K562 (cell line): Measurements from ENCODE around the gene SURF6. TPM values are rescaled to one million over a fixed set of nuclear protein-coding genes. Genes with fewer than 3 reads are reported as not detected.

Source experiments
- ATAC-seq: fragments of 200-7000 bp; cut with Tn5 transposase; 3 replicates; pipeline ENCODE4 v1.9.1; 2020; ENCODE audit warnings: moderate library complexity
- BruUV-seq: library from RNA; stranded (reverse); fragments of 400-500 nt; replicated peaks from 2 replicates; lab custom pipeline; 2021; lab: Mats Ljungman, UMichigan
- CTCF ChIA-PET: fragments of 300-600 bp; formaldehyde crosslinking; extraction: SDS; loops from one replicate; lab custom pipeline; 2021; ENCODE audit warnings: low intra/inter-chr PET ratio; lab: Yijun Ruan, JAX
- POLR2A ChIA-PET: fragments of 300-600, 350-650 bp; sonication (Branson Sonifier 250); formaldehyde crosslinking; extraction: SDS; loops from one replicate; lab custom pipeline; 2021; ENCODE audit warnings: antibody characterized with exemption, inconsistent platforms; lab: Yijun Ruan, JAX
- DNase-seq, 4 experiments: peaks; one replicate each; pipeline versions ENCODE4 v3.0.0 to v3.0.0-alpha.2; 2011 to 2018; ENCODE audit warnings: low spot score in 3 of 4, mixed read lengths in 3 of 4; ENCODE audit errors: extremely low read depth in 1 of 4
- FAIRE-seq: peaks from 2 replicates; lab custom pipeline; 2011; peaks lifted over from hg19 to GRCh38; lab: Jason Lieb, UNC
- H2AFZ ChIP-seq: 2 replicates; pipeline ENCODE4 v1.6.0; 2011; ENCODE audit warnings: low read depth, low read length, control low read depth, inconsistent platforms
- H3K27ac ChIP-seq: fragments of 200-600 bp; 3 replicates; pipeline ENCODE4 v1.8.0; 2011; ENCODE audit warnings: low read depth, mild to moderate bottlenecking, control low read depth, inconsistent platforms, low read length, moderate library complexity, mixed read lengths; ENCODE audit errors: extremely low read depth
- H3K27me3 ChIP-seq, 2 experiments: fragments of 300-600 bp in 1 of 2; 2 replicates in 1 of 2; 3 replicates in 1 of 2; pipeline versions ENCODE4 v1.6.0 to v1.8.0; 2011; ENCODE audit warnings: inconsistent platforms in 2 of 2, low read length in 2 of 2, mild to moderate bottlenecking in 1 of 2, mixed read lengths in 1 of 2, moderate library complexity in 1 of 2; ENCODE audit not compliant: control insufficient read depth in 2 of 2, insufficient read depth in 2 of 2
- H3K36me3 ChIP-seq: fragments of 300-600 bp; 3 replicates; pipeline ENCODE4 v1.8.0; 2011; ENCODE audit warnings: mild to moderate bottlenecking, low read length, inconsistent platforms; ENCODE audit not compliant: control insufficient read depth, insufficient read depth
- H3K4me1 ChIP-seq, 2 experiments: fragments of 200-600 bp in 1 of 2; replicated peaks in 1 of 2; 2 replicates in 1 of 2; 3 replicates in 1 of 2; pipeline versions ENCODE4 v1.5.1 to v1.8.0; 2011; ENCODE audit warnings: inconsistent platforms in 2 of 2, low read length in 2 of 2, mild to moderate bottlenecking in 1 of 2, mixed read lengths in 1 of 2, moderate library complexity in 1 of 2; ENCODE audit not compliant: control insufficient read depth in 2 of 2, insufficient read depth in 2 of 2
- H3K4me2 ChIP-seq: 2 replicates; pipeline ENCODE4 v1.6.1; 2011; ENCODE audit warnings: low read length, control low read depth, inconsistent platforms, mixed read lengths; ENCODE audit not compliant: insufficient read depth
- H3K4me3 ChIP-seq: fragments of 200-600 bp; sonication (generic), shearing (Covaris generic); 2 replicates; pipeline ENCODE4 v1.5.1; 2016; ENCODE audit warnings: control low read depth, inconsistent platforms
- H3K79me2 ChIP-seq: fragments of 200-600 bp; 3 replicates; pipeline ENCODE4 v1.8.0; 2011; ENCODE audit warnings: low read length, inconsistent platforms; ENCODE audit not compliant: control insufficient read depth, insufficient read depth
- H3K9ac ChIP-seq, 2 experiments: 2 replicates each; pipeline versions ENCODE4 v1.6.0 to v1.6.1; 2011; ENCODE audit warnings: low read depth in 2 of 2, low read length in 2 of 2, control low read depth in 1 of 2, inconsistent platforms in 1 of 2, mild to moderate bottlenecking in 1 of 2, mixed read lengths in 1 of 2; ENCODE audit not compliant: insufficient read depth in 1 of 2
- H3K9me1 ChIP-seq: one replicate; pipeline ENCODE4 v1.6.0; 2011; ENCODE audit warnings: inconsistent platforms, mild to moderate bottlenecking, low read length, moderate library complexity; ENCODE audit not compliant: control insufficient read depth, insufficient read depth
- H3K9me3 ChIP-seq: replicated peaks from 2 replicates; pipeline ENCODE4 v1.5.1; 2011; ENCODE audit warnings: low read depth, low read length, inconsistent platforms; ENCODE audit not compliant: control insufficient read depth, insufficient read depth
- H4K20me1 ChIP-seq: replicated peaks from 2 replicates; pipeline ENCODE4 v1.6.1; 2011; ENCODE audit warnings: low read length, inconsistent platforms, mixed read lengths; ENCODE audit not compliant: control insufficient read depth, insufficient read depth
- CC2D1A ChIP-seq: fragments of 450-650 bp; IDR thresholded peaks from 2 replicates; pipeline ENCODE4 v1.6.1; 2017; ENCODE audit warnings: mild to moderate bottlenecking
- GMEB1 ChIP-seq: fragments of 250-450 bp; sonication (Bioruptor Pico); IDR thresholded peaks from 2 replicates; pipeline ENCODE4 v1.4.0; 2020; ENCODE audit warnings: mild to moderate bottlenecking
- MEF2D ChIP-seq: conservative IDR thresholded peaks from 2 replicates; pipeline ENCODE4 v1.6.1; 2016; ENCODE audit warnings: low read depth, missing genetic modification characterization, missing compliant biosample characterization
- NCOR1 ChIP-seq: fragments of 450-650 bp; IDR thresholded peaks from 2 replicates; pipeline ENCODE4 v1.6.1; 2016; ENCODE audit warnings: mild to moderate bottlenecking, moderate library complexity
- POLR2B ChIP-seq: fragments of 450-650 bp; IDR thresholded peaks from 2 replicates; pipeline ENCODE4 v1.6.1; 2018; ENCODE audit warnings: low read depth; ENCODE audit not compliant: partially characterized antibody
- RB1 ChIP-seq: fragments of 450-650 bp; IDR thresholded peaks from 2 replicates; pipeline ENCODE4 v1.6.1; 2017; ENCODE audit warnings: low read depth, mild to moderate bottlenecking
- SMC3 ChIP-seq: conservative IDR thresholded peaks from 2 replicates; pipeline ENCODE4 v1.6.1; 2011; ENCODE audit warnings: low read depth, low read length, improper control_type of control experiment; ENCODE audit not compliant: insufficient read depth
- SUPT5H ChIP-seq: fragments of 450-650 bp; IDR thresholded peaks from 2 replicates; pipeline ENCODE4 v1.6.1; 2016
- WGBS: fragments of 100-300 bp; shearing (Covaris generic); methylation state at CpG from one replicate; pipeline ENCODE4 v1.1.6; 2016; ENCODE audit warnings: low coverage, mixed read lengths; ENCODE audit not compliant: insufficient coverage; ENCODE audit errors: missing lambda C conversion rate; 5-methylcytosine and 5-hydroxymethylcytosine counted together
- in situ Hi-C: fragments of 300-500 bp; cut with MboI; formaldehyde crosslinking; loops from 4 replicates; pipeline ENCODE4 v1.15.0; 2018; ENCODE audit warnings: inconsistent platforms, mixed read lengths
- intact Hi-C: fragments of 100-400 bp; cut with micrococcal nuclease; formaldehyde crosslinking; loops from 2 replicates; pipeline ENCODE4 v1.14.2; 2022
- polyA plus RNA-seq, 8 experiments: library from polyadenylated mRNA; depleted of rRNA in 4 of 8; stranded (reverse) in 5 of 8; unstranded in 3 of 8; fragments of >200 nt; fragmentation: Nextera tagmentation in 2 of 8; fragmentation: Illumina TruSeq in 1 of 8; extraction: Ambion mirVana in 2 of 8; extraction: Trizol in 1 of 8; gene quantifications; 2 replicates each; pipeline versions ENCODE4 v1.2.1 to v1.2.3, GENCODE V29; 2011 to 2014; ENCODE audit warnings: inconsistent platforms in 1 of 8, missing spikeins in 1 of 8
- total RNA-seq, 7 experiments: library from RNA; depleted of rRNA in 6 of 7; stranded (reverse); fragments of >200 nt in 6 of 7; fragmentation: Illumina TruSeq in 2 of 7; extraction: Trizol in 2 of 7; gene quantifications; 2 replicates each; pipeline versions ENCODE4 v1.2.1 to v1.2.3, GENCODE V29; 2011 to 2021; ENCODE audit warnings: low replicate concordance in 1 of 7
- TF ChIP-seq, protein P1 (sequence below): fragments of 450-650 bp; IDR thresholded peaks from 2 replicates; pipeline ENCODE4 v1.6.1; 2017; ENCODE audit warnings: antibody characterized with exemption, mild to moderate bottlenecking
- TF ChIP-seq, protein P2 (sequence below), 2 experiments: fragments of 250-450 bp in 1 of 2; fragments of 450-650 bp in 1 of 2; sonication (Bioruptor Pico) in 1 of 2; IDR thresholded peaks; 2 replicates each; pipeline versions ENCODE4 v1.6.1 to v1.8.0; 2016 to 2021; ENCODE audit warnings: mild to moderate bottlenecking in 2 of 2, moderate library complexity in 2 of 2, missing compliant biosample characterization in 1 of 2, missing genetic modification characterization in 1 of 2

Gene SURF6
- total and polyA plus RNA-seq, 9 of the 15 experiments (the other 6 are each of a cell fraction or from before 2014, with no cell fraction given), result 1.4 to 68.3 (median 14.7) TPM

GRCh38 chr9:133329306-133330156 lies 6.5 kb downstream of the SURF6 start (continued):
- TF ChIP-seq POLR2B (peak; percentile 41), CC2D1A (peak; percentile 76), SUPT5H (peak; percentile 58), RB1 (peak; percentile 34; the same call in 1 of the 2 replicates), NCOR1 (0 out of 2 replicates have a peak, but pooled peaks have one; percentile 6)

DNA sequence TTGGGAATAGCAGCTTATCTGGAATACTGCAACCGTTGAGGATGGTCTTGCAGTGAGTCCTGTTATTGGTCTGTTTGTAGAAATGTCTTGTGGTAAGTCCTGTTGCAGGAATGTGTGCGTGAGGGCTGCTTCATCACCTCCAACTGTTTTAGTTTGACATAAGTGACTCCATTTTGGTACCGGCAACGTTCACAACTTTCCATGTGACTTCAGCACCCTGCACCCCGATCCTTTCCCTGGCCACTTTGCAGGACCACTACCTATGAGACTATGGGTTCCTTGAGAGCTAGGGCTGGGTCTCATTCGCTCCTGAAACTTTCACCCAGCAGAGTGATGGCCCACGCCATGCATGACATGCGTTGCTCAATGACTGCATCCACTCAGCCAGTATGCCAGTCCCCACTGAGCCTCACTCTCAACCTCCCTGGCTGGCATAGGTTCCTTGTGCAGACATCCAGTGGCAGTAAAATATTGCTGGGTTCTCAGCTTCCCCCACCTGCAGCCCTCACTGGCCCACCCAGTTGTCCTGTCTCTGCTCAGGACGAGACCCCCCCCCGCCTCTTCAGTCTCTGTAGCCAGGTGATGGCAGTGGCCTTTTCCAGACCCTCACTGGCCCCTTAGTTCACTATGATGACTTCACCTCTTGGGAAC lies 8.0 kb downstream of the SURF6 start:
- CTCF ChIA-PET, result interaction anchor here (0.7 to 4.0 kb wide), 3 partner anchors 57 to 180 kb away, joined by 3 to 31 read pairs (median 4); no protein-coding TSS in a partner anchor
- no peak for TF ChIP-seq GMEB1 (CRISPR knock-in tag)
- TF ChIP-seq, protein P1, sequence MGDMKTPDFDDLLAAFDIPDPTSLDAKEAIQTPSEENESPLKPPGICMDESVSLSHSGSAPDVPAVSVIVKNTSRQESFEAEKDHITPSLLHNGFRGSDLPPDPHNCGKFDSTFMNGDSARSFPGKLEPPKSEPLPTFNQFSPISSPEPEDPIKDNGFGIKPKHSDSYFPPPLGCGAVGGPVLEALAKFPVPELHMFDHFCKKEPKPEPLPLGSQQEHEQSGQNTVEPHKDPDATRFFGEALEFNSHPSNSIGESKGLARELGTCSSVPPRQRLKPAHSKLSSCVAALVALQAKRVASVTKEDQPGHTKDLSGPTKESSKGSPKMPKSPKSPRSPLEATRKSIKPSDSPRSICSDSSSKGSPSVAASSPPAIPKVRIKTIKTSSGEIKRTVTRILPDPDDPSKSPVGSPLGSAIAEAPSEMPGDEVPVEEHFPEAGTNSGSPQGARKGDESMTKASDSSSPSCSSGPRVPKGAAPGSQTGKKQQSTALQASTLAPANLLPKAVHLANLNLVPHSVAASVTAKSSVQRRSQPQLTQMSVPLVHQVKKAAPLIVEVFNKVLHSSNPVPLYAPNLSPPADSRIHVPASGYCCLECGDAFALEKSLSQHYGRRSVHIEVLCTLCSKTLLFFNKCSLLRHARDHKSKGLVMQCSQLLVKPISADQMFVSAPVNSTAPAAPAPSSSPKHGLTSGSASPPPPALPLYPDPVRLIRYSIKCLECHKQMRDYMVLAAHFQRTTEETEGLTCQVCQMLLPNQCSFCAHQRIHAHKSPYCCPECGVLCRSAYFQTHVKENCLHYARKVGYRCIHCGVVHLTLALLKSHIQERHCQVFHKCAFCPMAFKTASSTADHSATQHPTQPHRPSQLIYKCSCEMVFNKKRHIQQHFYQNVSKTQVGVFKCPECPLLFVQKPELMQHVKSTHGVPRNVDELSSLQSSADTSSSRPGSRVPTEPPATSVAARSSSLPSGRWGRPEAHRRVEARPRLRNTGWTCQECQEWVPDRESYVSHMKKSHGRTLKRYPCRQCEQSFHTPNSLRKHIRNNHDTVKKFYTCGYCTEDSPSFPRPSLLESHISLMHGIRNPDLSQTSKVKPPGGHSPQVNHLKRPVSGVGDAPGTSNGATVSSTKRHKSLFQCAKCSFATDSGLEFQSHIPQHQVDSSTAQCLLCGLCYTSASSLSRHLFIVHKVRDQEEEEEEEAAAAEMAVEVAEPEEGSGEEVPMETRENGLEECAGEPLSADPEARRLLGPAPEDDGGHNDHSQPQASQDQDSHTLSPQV, result 0 out of 2 replicates have a peak, but pooled peaks have one; percentile 64
- 0 out of 2 replicates have a peak, but pooled peaks have one; percentile 5 for TF ChIP-seq SMC3
- TF ChIP-seq, protein P2, sequence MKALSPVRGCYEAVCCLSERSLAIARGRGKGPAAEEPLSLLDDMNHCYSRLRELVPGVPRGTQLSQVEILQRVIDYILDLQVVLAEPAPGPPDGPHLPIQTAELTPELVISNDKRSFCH (CRISPR knock-in tag; IDR thresholded peaks at IDR 0.05), result no peak
- TF ChIP-seq, protein P2 (tag; IDR thresholded peaks at IDR 0.05), result peak; percentile 70
- 0 out of 2 replicates have a peak, but pooled peaks have one; percentile 37 for TF ChIP-seq MEF2D (tag)

More for the DNA sequence above, 8.0 kb downstream of the SURF6 start:
- ATAC-seq (no peak), DNase-seq (no peak), FAIRE-seq (peak; percentile 19)
- H2AFZ ChIP-seq, result no peak overlapping the region
- H3K9me3 ChIP-seq, result peaks cover 5% of the 10 kb centered on the region
- H4K20me1 ChIP-seq, result no peaks in the 10 kb centered on the region
- no peak overlapping the region for H3K4me3 ChIP-seq
- peaks cover 3% of the 10 kb centered on the region; the same call in 2 of the 3 replicates for H3K79me2 ChIP-seq
- H3K36me3 ChIP-seq, result peaks cover 33% of the 10 kb centered on the region
- 62% methylated on average over 10 of the region's 10 CpGs for WGBS
- BruUV-seq, result no TSS peak
- no peak overlapping the region for H3K4me2 ChIP-seq
- no peak overlapping the region for H3K27ac ChIP-seq
- POLR2A ChIA-PET, result interaction anchor here (0.6 kb wide), 1 partner anchor 55 kb away, joined by 4 read pairs; no protein-coding TSS in a partner anchor
- H3K4me1 ChIP-seq, result peaks cover 0 to 19% of the 10 kb centered on the region in 2 experiments; a peak in 2 of 5 replicates
- intact Hi-C loops, result loop anchor here (10.0 kb wide), 1 partner anchor 53 kb away; the partner anchor contains the start of gene ABO
- peaks cover 0 to 8% of the 10 kb centered on the region in 2 experiments; a peak in 1 of 5 replicates for H3K27me3 ChIP-seq
- H3K9me1 ChIP-seq, result no peaks in the 10 kb centered on the region
- in situ Hi-C loops, result no loop called here
- no peak overlapping the region for H3K9ac ChIP-seq
